ENCODE results near the gene KCTD13.
A peak's percentile ranks its signal among the peaks of the same experiment; 100 is the strongest.
"Not testable (repeated sequence)": the region's sequence is repeated elsewhere in the genome, so short reads cannot be mapped to it uniquely, and the experiment has no call there.

KCTD13 gene

GRCh38 chr16:29877266-29877961 lies 48.6 kb downstream of the KCTD13 start:
- DNase-seq, result peak; percentile 85

- DNase-seq, result peak; percentile 27
Observed at GRCh38 chr16:29876594-29877249, 49.3 kb downstream of the KCTD13 start.

GRCh38 chr16:29876217-29876593 lies 49.8 kb downstream of the KCTD13 start:
- no peak for DNase-seq

- DNase-seq, result no peak
Observed at GRCh38 chr16:29875206-29875605, 50.8 kb downstream of the KCTD13 start.

GRCh38 chr16:29873319-29873718 lies 52.7 kb downstream of the KCTD13 start:
- DNase-seq, result no peak

- DNase-seq, result no peak
Observed at GRCh38 chr16:29871822-29872546, 54.0 kb downstream of the KCTD13 start.

- DNase-seq, result not testable (repeated sequence)
Observed at GRCh38 chr16:29869067-29869466, 57.0 kb downstream of the KCTD13 start.

GRCh38 chr16:29868396-29869009 lies 57.5 kb downstream of the KCTD13 start:
- no peak for DNase-seq

- no peak for DNase-seq
Observed at GRCh38 chr16:29864205-29864604, 61.8 kb downstream of the KCTD13 start.

- DNase-seq, result no peak
Observed at GRCh38 chr16:29863669-29863984, 62.4 kb downstream of the KCTD13 start.

GRCh38 chr16:29862884-29863668 lies 63.0 kb downstream of the KCTD13 start, which contains the start of gene CDIPT:
Gene CDIPT (minus strand): TSS chr16:29863226. CDS start chr16:29862857, 369 bp downstream.
- peak; percentile 95 for DNase-seq

GRCh38 chr16:29862383-29862883 lies 63.6 kb downstream of the KCTD13 start:
- no peak for DNase-seq

GRCh38 chr16:29860218-29860617 lies 65.8 kb downstream of the KCTD13 start:
- no peak for DNase-seq

GRCh38 chr16:29858974-29859373 lies 67.1 kb downstream of the KCTD13 start:
- no peak for DNase-seq

GRCh38 chr16:29858149-29858849 lies 67.7 kb downstream of the KCTD13 start:
- no peak for DNase-seq

- DNase-seq, result no peak
Observed at GRCh38 chr16:29857133-29857760, 68.8 kb downstream of the KCTD13 start.

Measured in stimulated activated CD4-positive, alpha-beta T cell treated with anti-CD3 and anti-CD28 coated beads, Interleukin-1b, Interleukin-23, amount 100 ng/mL, for 48 hours (primary cell).